ENCODE data around the gene VPS26C.

The VPS26C gene

GRCh38 chr21:37264808-37265207 is 2.3 kb downstream of the VPS26C start:
- no peak for DNase-seq (ENCODE audit: low read depth, low spot score)

- DNase-seq (ENCODE audit: low read depth, low spot score) = no peak
These were observed 3.1 kb downstream of the VPS26C start for GRCh38 chr21:37263827-37264600.

GRCh38 chr21:37259426-37259825 is 7.7 kb downstream of the VPS26C start:
- DNase-seq (ENCODE audit: low read depth, low spot score) = no peak

GRCh38 chr21:37257967-37258877 is 8.9 kb downstream of the VPS26C start:
- DNase-seq (ENCODE audit: low read depth, low spot score) = peak; percentile 41

GRCh38 chr21:37257511-37257966 is 9.6 kb downstream of the VPS26C start:
- no peak for DNase-seq (ENCODE audit: low read depth, low spot score)

GRCh38 chr21:37253991-37254390 is 13.1 kb downstream of the VPS26C start:
- no peak for DNase-seq (ENCODE audit: low read depth, low spot score)

GRCh38 chr21:37251294-37251634 is 15.9 kb downstream of the VPS26C start:
- DNase-seq (ENCODE audit: low read depth, low spot score) = no peak

GRCh38 chr21:37249112-37249904 is 17.8 kb downstream of the VPS26C start:
- no peak for DNase-seq (ENCODE audit: low read depth, low spot score)

GRCh38 chr21:37248298-37248697 is 18.8 kb downstream of the VPS26C start:
- no peak for DNase-seq (ENCODE audit: low read depth, low spot score)

GRCh38 chr21:37245151-37245550 is 22.0 kb downstream of the VPS26C start:
- DNase-seq (ENCODE audit: low read depth, low spot score) = no peak

GRCh38 chr21:37244501-37245095 is 22.5 kb downstream of the VPS26C start:
- DNase-seq (ENCODE audit: low read depth, low spot score) = no peak

- DNase-seq (ENCODE audit: low read depth, low spot score) = no peak
These were observed 23.2 kb downstream of the VPS26C start for GRCh38 chr21:37243961-37244360.

- DNase-seq (ENCODE audit: low read depth, low spot score) = no peak
These were observed 25.7 kb downstream of the VPS26C start for GRCh38 chr21:37241426-37241825.

- DNase-seq (ENCODE audit: low read depth, low spot score) = no peak
These were observed 26.2 kb downstream of the VPS26C start for GRCh38 chr21:37240978-37241377.

GRCh38 chr21:37237764-37238163 is 29.4 kb downstream of the VPS26C start:
- no peak for DNase-seq (ENCODE audit: low read depth, low spot score)

GRCh38 chr21:37237346-37237745 is 29.8 kb downstream of the VPS26C start:
- no peak for DNase-seq (ENCODE audit: low read depth, low spot score)

- DNase-seq (ENCODE audit: low read depth, low spot score) = no peak
These were observed 33.5 kb downstream of the VPS26C start for GRCh38 chr21:37233551-37234146.

- DNase-seq (ENCODE audit: low read depth, low spot score) = no peak
These were observed 34.7 kb downstream of the VPS26C start for GRCh38 chr21:37232274-37233018.

GRCh38 chr21:37231671-37232070 is 35.5 kb downstream of the VPS26C start:
- no peak for DNase-seq (ENCODE audit: low read depth, low spot score)

- no peak for DNase-seq (ENCODE audit: low read depth, low spot score)
These were observed 35.9 kb downstream of the VPS26C start for GRCh38 chr21:37231249-37231645.

Measured in activated CD4-positive, CD25-positive, alpha-beta regulatory T cell treated with anti-CD3 and anti-CD28 coated beads, Interleukin-2, amount 50 U/mL, for 16 hours (primary cell).